IPS-20b (cell line): ENCODE data around the gene SEPTIN8.
"Not testable (repeated sequence)": the region's sequence is repeated elsewhere in the genome, so short reads cannot be mapped to it uniquely, and the experiment has no call there.

Experiments used
- H3K27ac ChIP-seq: one replicate; pipeline ENCODE4 v1.5.1; 2013; ENCODE audit warnings: low read length
- H3K27me3 ChIP-seq: 2 replicates; pipeline ENCODE4 v1.6.1; 2013; ENCODE audit warnings: mild to moderate bottlenecking, low read length, inconsistent platforms; ENCODE audit not compliant: insufficient read depth
- H3K36me3 ChIP-seq: 2 replicates; pipeline ENCODE4 v1.6.1; 2013; ENCODE audit warnings: low read depth, mild to moderate bottlenecking, inconsistent platforms, low read length, moderate library complexity; ENCODE audit not compliant: insufficient read depth
- H3K4me1 ChIP-seq: 2 replicates; pipeline ENCODE4 v1.6.1; 2013; ENCODE audit warnings: mild to moderate bottlenecking, control low read depth, inconsistent platforms, low read length, moderate library complexity; ENCODE audit not compliant: insufficient read depth
- H3K4me3 ChIP-seq: 2 replicates; pipeline ENCODE4 v1.5.1; 2013; ENCODE audit warnings: mild to moderate bottlenecking, low read length, inconsistent platforms
- H3K9ac ChIP-seq: 2 replicates; pipeline ENCODE4 v1.6.1; 2013; ENCODE audit warnings: low read depth, mild to moderate bottlenecking, inconsistent platforms, low read length, moderate library complexity
- H3K9me3 ChIP-seq: 2 replicates; pipeline ENCODE4 v1.6.1; 2013; ENCODE audit warnings: mild to moderate bottlenecking, low read depth, low read length, inconsistent platforms; ENCODE audit not compliant: insufficient read depth

Gene SEPTIN8

GRCh38 chr5:132808448-132808847 lies 31.4 kb upstream of the SEPTIN8 start:
- Histone ChIP-seq H3K27me3 (peaks cover 47% of the 10 kb centered on the region), H3K9ac (no peak overlapping the region), H3K9me3 (no peaks in the 10 kb centered on the region), H3K36me3 (no peaks in the 10 kb centered on the region), H3K4me3 (no peak overlapping the region), H3K4me1 (peaks cover 7% of the 10 kb centered on the region; the same call in 1 of the 2 replicates), H3K27ac (no peak overlapping the region)

DNA sequence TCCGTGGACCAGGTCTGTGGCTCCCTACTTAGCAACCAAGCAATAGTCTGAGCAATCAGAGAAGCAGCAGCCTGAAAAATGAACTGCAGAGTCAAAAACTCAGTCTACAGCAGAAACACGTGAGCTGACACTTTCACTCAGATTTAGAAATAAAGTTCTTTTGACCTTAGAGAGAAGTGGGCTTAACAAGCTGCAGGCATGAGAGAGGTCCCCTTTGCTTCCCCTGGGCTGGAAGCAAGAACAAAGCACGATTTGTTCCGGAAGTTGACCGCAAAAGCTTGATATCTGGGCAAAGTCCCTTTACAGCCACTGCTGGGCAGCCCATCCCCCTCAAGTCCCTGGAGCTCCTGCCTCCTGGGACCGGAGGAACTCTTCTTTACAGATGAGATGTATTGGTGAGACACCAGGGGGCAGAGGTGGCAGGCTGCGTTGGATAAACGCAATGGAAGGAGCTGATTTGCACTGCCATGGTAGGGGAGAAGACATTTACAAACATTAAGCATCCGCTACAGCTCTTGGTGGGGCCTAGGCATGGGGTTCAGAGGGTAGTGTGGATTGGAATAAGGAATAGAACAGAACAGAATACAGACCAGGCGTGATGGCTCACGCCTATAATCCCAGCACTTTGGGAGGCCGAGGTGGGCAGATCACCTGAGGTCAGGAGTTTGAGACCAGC lies 30.3 kb upstream of the SEPTIN8 start:
- Histone ChIP-seq H3K27ac (no peak overlapping the region), H3K9ac (peak overlapping the region; percentile 34; the same call in 1 of the 2 replicates), H3K27me3 (peaks cover 36% of the 10 kb centered on the region), H3K4me3 (no peak overlapping the region), H3K36me3 (no peaks in the 10 kb centered on the region), H3K9me3 (no peaks in the 10 kb centered on the region), H3K4me1 (peaks cover 7% of the 10 kb centered on the region; the same call in 1 of the 2 replicates)

DNA sequence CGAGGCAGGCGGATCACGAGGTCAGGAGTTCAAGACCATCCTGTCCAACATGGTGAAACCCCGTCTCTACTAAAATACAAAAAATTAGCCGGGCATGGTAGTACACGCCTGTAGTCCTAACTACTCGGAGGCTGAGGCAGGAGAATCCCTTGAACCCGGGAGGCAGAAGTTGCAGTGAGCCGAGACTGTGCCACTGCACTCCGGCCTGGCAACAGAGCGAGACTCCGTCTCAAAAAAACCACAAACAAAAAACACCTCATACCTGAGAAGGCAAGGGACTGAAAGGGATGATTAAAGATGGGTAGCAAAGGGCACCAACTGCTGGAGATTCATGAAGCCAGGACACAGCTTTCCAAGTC lies 29.7 kb upstream of the SEPTIN8 start:
- not testable (repeated sequence) for H3K4me1 ChIP-seq, H3K9ac ChIP-seq, H3K27ac ChIP-seq, H3K36me3 ChIP-seq, H3K4me3 ChIP-seq, H3K9me3 ChIP-seq
- peaks cover 31% of the 10 kb centered on the region for H3K27me3 ChIP-seq

DNA sequence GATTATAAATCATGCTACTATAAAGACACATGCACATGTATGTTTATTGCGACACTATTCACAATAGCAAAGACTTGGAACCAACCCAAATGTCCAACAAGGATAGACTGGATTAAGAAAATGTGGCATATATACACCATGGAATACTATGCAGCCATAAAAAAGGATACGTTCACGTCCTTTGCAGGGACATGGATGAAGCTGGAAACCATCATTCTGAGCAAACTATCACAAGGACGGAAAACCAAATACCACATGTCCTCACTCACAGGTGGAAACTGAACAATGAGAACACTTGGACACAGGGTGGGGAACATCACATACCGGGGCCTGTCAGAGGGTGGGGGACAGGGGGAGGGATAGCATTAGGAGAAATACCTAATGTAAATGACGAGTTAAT lies 28.8 kb upstream of the SEPTIN8 start:
- peaks cover 22% of the 10 kb centered on the region for H3K27me3 ChIP-seq
- H3K27ac ChIP-seq, H3K36me3 ChIP-seq, H3K9me3 ChIP-seq, H3K9ac ChIP-seq, H3K4me1 ChIP-seq, H3K4me3 ChIP-seq: not testable (repeated sequence)

DNA sequence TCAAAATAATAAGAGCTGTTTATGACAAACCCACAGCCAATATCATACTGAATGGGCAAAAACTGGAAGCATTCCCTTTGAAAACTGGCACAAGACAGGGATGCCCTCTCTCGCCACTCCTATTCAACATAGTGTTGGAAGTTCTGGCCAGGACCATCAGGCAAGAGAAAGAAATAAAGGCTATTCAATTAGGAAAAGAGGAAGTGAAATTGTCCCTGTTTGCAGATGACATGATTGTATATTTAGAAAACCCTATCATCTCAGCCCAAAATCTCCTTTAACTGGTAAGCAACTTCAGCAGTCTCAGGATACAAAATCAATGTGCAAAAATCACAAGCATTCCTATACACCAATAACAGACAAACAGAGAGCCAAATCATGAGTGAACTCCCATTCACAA lies 27.2 kb upstream of the SEPTIN8 start:
- not testable (repeated sequence) for H3K27me3 ChIP-seq, H3K27ac ChIP-seq, H3K4me1 ChIP-seq, H3K9me3 ChIP-seq, H3K36me3 ChIP-seq, H3K9ac ChIP-seq, H3K4me3 ChIP-seq

DNA sequence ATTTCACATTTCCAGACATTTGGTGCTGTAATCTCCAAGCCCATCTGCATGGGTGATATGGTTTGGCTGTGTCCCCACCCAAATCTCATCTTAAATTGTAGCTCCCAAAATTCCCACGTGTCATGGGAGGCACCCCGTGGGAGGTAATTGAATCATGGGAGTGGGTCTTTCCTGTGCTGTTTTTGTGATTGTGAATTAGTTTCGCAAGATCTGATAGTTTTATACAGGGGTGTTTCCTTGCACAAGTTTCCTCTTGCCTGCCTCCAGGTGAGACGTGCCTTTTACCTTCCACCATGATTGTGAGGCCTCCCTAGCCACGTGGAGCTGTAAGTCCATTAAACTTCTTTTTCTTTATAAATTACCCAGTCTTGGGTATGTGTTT lies 25.6 kb upstream of the SEPTIN8 start:
- H3K27me3 ChIP-seq, H3K27ac ChIP-seq, H3K9ac ChIP-seq, H3K9me3 ChIP-seq, H3K4me1 ChIP-seq, H3K36me3 ChIP-seq, H3K4me3 ChIP-seq: not testable (repeated sequence)

- Histone ChIP-seq H3K27me3 (no peaks in the 10 kb centered on the region), H3K9ac (no peak overlapping the region), H3K4me3 (no peak overlapping the region), H3K36me3 (no peaks in the 10 kb centered on the region), H3K4me1 (peaks cover 3% of the 10 kb centered on the region; the same call in 1 of the 2 replicates), H3K9me3 (no peaks in the 10 kb centered on the region), H3K27ac (no peak overlapping the region)
These were observed 25.1 kb upstream of the SEPTIN8 start for GRCh38 chr5:132802044-132802684.

- no peak overlapping the region for H3K4me3 ChIP-seq
- no peak overlapping the region for H3K9ac ChIP-seq
- H3K27ac ChIP-seq = no peak overlapping the region
- no peaks in the 10 kb centered on the region for H3K4me1 ChIP-seq
- H3K9me3 ChIP-seq = no peaks in the 10 kb centered on the region
- no peaks in the 10 kb centered on the region for H3K36me3 ChIP-seq
- H3K27me3 ChIP-seq = no peaks in the 10 kb centered on the region
These were observed 23.5 kb upstream of the SEPTIN8 start for GRCh38 chr5:132800545-132800944.

- H3K4me1 ChIP-seq = no peaks in the 10 kb centered on the region
- H3K9me3 ChIP-seq = no peaks in the 10 kb centered on the region
- H3K4me3 ChIP-seq = no peak overlapping the region
- no peaks in the 10 kb centered on the region for H3K27me3 ChIP-seq
- no peak overlapping the region for H3K27ac ChIP-seq
- H3K9ac ChIP-seq = no peak overlapping the region
- no peaks in the 10 kb centered on the region for H3K36me3 ChIP-seq
These were observed 22.4 kb upstream of the SEPTIN8 start for GRCh38 chr5:132799392-132799791.

DNA sequence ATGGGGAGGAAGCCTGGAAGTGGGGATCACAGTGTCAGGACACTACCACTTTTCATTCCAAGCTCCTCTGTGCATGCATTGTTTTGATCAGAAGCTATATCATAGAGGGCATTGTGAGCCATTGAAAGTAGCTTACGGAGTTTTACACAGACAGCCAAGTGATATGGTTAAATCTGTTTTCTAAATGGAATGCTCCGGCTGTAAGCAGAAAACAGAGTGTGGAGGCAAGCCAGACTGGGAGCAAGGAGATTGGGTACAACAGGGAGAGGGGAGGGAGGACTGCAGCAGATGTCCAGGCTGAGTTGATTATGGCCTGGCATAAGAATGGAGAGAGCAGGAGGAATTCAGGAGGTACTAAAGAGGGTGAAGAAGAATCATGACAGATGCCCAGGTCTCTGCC lies 20.6 kb upstream of the SEPTIN8 start:
- Histone ChIP-seq H3K36me3 (no peaks in the 10 kb centered on the region), H3K4me1 (no peaks in the 10 kb centered on the region), H3K9me3 (no peaks in the 10 kb centered on the region), H3K27ac (no peak overlapping the region), H3K4me3 (no peak overlapping the region), H3K27me3 (no peaks in the 10 kb centered on the region), H3K9ac (no peak overlapping the region)

GRCh38 chr5:132791026-132791425 lies 14.0 kb upstream of the SEPTIN8 start:
- H3K9ac ChIP-seq = no peak overlapping the region
- H3K27ac ChIP-seq = no peak overlapping the region
- H3K36me3 ChIP-seq = no peaks in the 10 kb centered on the region
- 0 out of 2 replicates have a peak, but pooled peaks cover 3% of the 10 kb centered on the region for H3K4me1 ChIP-seq
- no peak overlapping the region for H3K4me3 ChIP-seq
- H3K9me3 ChIP-seq = no peaks in the 10 kb centered on the region
- no peaks in the 10 kb centered on the region for H3K27me3 ChIP-seq

DNA sequence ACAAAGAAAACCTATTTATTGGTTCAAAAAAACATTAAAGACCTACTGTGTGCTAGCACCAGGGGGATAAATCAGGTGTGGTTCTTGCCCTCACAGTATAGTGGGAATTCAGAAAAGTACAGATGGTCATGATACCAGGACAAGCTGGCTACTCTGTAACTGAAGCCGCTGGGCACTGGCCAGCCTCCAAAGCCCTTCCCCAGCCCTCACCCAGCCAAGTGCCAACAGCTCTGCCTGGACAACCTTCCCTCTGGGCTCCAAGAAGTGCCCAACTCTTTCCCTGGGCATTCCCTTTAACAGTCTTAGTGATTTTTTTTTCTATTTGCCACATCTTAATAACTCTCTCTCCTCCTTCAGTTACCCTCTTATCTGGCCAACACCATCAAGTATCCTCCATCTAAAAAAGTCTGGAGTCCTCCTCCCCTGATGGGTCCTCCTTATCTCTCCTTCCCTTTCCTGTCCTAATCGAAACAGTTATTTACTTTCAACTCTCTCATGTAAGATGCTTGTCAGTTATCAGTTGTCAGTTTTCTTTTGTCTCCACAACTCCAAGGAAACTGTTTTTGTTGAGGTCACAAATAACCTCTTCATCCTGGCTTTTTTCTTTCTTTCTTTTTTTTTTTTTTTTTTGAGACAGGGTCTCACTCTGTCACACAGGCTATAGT lies 13.3 kb upstream of the SEPTIN8 start:
- Histone ChIP-seq H3K36me3 (no peaks in the 10 kb centered on the region), H3K4me1 (0 out of 2 replicates have a peak, but pooled peaks cover 3% of the 10 kb centered on the region), H3K4me3 (no peak overlapping the region), H3K27ac (no peak overlapping the region), H3K9me3 (no peaks in the 10 kb centered on the region), H3K27me3 (no peaks in the 10 kb centered on the region), H3K9ac (no peak overlapping the region)
